Thyroid gland (tissue), 4 donors: ENCODE results near the gene SPNS2.

Experiments
- POLR2A ChIP-seq, 2 donors: fragments of 450-650 bp; IDR thresholded peaks; one replicate each; pipeline ENCODE4 v1.6.1; 2017; ENCODE audit warnings: antibody characterized with exemption in 2 of 2, mild to moderate bottlenecking in 2 of 2, moderate library complexity in 1 of 2
- TF ChIP-seq, protein P1 (sequence below), 6 experiments: fragments of 200-600 bp in 3 of 6; fragments of 450-650 bp in 3 of 6; sonication (generic) in 3 of 6; IDR thresholded peaks; one replicate each; pipeline ENCODE4 v1.5.1; 2016 to 2019; ENCODE audit warnings: antibody characterized with exemption in 6 of 6, mild to moderate bottlenecking in 2 of 6, inconsistent platforms in 1 of 6, moderate library complexity in 1 of 6

DNA sequence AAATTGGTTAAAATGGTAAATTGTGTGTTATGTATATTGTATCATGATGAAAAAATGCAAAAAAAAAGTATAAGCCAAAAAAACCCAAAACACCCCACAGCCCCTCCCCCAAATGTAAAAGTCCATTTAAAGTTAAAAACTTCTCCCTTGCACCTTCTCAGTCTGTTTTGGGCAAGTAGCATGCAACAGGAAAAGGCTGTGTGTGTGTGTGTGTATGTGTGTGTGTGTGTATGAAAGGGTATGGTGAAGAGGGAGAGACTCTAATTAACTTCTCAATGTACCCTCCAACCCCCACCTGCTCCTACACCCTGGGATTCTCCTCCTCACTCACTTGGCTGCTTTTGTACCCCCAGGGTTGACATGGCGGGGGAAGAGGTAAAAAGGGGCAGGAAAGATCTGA is 70.9 kb downstream of the SPNS2 start:
- TF ChIP-seq, protein P1, sequence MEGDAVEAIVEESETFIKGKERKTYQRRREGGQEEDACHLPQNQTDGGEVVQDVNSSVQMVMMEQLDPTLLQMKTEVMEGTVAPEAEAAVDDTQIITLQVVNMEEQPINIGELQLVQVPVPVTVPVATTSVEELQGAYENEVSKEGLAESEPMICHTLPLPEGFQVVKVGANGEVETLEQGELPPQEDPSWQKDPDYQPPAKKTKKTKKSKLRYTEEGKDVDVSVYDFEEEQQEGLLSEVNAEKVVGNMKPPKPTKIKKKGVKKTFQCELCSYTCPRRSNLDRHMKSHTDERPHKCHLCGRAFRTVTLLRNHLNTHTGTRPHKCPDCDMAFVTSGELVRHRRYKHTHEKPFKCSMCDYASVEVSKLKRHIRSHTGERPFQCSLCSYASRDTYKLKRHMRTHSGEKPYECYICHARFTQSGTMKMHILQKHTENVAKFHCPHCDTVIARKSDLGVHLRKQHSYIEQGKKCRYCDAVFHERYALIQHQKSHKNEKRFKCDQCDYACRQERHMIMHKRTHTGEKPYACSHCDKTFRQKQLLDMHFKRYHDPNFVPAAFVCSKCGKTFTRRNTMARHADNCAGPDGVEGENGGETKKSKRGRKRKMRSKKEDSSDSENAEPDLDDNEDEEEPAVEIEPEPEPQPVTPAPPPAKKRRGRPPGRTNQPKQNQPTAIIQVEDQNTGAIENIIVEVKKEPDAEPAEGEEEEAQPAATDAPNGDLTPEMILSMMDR (IDR thresholded peaks at IDR 0.05) = no peak
- TF ChIP-seq POLR2A (IDR thresholded peaks at IDR 0.05) = no peak
